Esophagus squamous epithelium (tissue), 5 donors: ENCODE results near the gene FPR2. TPM values are rescaled to one million over a fixed set of nuclear protein-coding genes. Genes with fewer than 3 reads are reported as not detected.

ENCODE experiments used
- DNase-seq: peaks from one replicate; lab custom pipeline; 2025; lab: John Stamatoyannopoulos, UW
- H3K27ac ChIP-seq, 4 donors: fragments of 200-600 bp; sonication (generic); one replicate each; pipeline ENCODE4 v1.5.1; 2016 to 2019; ENCODE audit warnings: mild to moderate bottlenecking in 1 of 4
- H3K27me3 ChIP-seq, 4 donors: fragments of 200-600 bp; sonication (generic); 1 replicate in 3 of 4; 2 replicates in 1 of 4; pipeline versions ENCODE4 v1.5.1 to v1.6.0; 2017 to 2021; ENCODE audit warnings: antibody characterized with exemption in 1 of 4
- H3K36me3 ChIP-seq, 3 donors: fragments of 200-600 bp; sonication (generic); one replicate each; pipeline ENCODE4 v1.5.1; 2016 to 2019
- H3K4me1 ChIP-seq, 3 donors: fragments of 200-600 bp; sonication (generic); one replicate each; pipeline ENCODE4 v1.5.1; 2017 to 2019
- H3K4me3 ChIP-seq, 4 donors: fragments of 200-600 bp; sonication (generic); 1 replicate in 3 of 4; 2 replicates in 1 of 4; pipeline ENCODE4 v1.5.1; 2016 to 2019; ENCODE audit warnings: mild to moderate bottlenecking in 2 of 4, moderate library complexity in 1 of 4
- H3K9me3 ChIP-seq, 3 donors: fragments of 200-600 bp; sonication (generic); one replicate each; pipeline ENCODE4 v1.5.1; 2016 to 2019
- POLR2A ChIP-seq, 4 donors: fragments of 450-650 bp; IDR thresholded peaks; one replicate each; pipeline ENCODE4 v1.6.1; 2017; ENCODE audit warnings: antibody characterized with exemption in 4 of 4, mild to moderate bottlenecking in 4 of 4, moderate library complexity in 3 of 4
- WGBS, 2 donors: methylation state at CpG; one replicate each; pipeline ENCODE4 v1.1.5; 2018; 5-methylcytosine and 5-hydroxymethylcytosine counted together
- intact Hi-C: fragments of 100-400 bp; cut with DNase I; formaldehyde crosslinking; loops from one replicate; pipeline ENCODE4 v1.15.0; 2022
- total RNA-seq, 4 donors: library from RNA; depleted of rRNA; stranded (reverse); fragments of >200 nt; gene quantifications; one replicate each; pipeline ENCODE4 v1.1.0, GENCODE V29; 2016
- TF ChIP-seq, protein P1 (sequence below), 6 experiments: fragments of 450-650 bp in 4 of 6; fragments of 200-600 bp in 2 of 6; sonication (generic) in 2 of 6; IDR thresholded peaks; one replicate each; pipeline ENCODE4 v1.5.1; 2016 to 2019; ENCODE audit warnings: antibody characterized with exemption in 6 of 6, mild to moderate bottlenecking in 4 of 6, moderate library complexity in 4 of 6
- donor health status: DM: yes; HTN: yes; CAD: no.

Gene FPR2
- total RNA-seq, 4 donors from 2014 or later, result 0.79 to 2.2 TPM; not detected in 2

DNA sequence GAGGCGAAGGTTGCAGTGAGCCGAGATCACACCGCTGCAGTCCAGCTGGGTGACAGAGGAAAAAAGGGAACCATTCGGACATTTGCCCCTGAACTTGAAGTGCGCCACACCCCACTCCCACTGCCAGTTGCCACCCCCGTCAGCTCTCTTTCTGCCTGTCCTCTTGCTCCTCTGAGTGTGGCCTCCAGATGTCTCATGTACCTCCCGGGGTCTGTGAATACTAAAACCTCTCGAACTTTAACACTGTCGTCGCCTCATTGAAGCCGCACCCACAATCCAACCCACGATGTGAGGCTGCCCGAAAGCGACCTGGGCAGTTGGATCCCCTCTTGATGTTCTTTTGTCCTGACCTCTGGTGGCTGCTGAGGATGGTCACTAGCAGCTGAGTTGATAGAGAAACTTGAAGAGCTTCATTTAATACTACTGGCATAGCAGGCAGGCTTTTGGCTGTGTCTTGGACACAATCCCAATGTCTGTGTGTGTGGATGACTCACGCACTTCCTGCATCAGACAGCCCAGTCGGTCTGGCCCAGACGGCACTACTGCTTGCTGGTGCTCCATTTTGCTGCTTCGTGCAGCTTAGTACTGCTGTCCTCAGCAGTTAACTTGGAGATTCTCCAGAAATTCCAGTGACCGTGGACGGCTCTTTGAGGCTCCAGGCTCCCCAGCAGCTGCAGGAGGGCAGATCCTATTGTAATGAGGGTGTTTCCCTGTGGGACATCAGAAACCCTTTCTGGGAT lies 38.2 kb downstream of the FPR2 start:
- peak in 1 of 4 donors; percentile 28 for TF ChIP-seq POLR2A (IDR thresholded peaks at IDR 0.05)
- TF ChIP-seq, protein P1, sequence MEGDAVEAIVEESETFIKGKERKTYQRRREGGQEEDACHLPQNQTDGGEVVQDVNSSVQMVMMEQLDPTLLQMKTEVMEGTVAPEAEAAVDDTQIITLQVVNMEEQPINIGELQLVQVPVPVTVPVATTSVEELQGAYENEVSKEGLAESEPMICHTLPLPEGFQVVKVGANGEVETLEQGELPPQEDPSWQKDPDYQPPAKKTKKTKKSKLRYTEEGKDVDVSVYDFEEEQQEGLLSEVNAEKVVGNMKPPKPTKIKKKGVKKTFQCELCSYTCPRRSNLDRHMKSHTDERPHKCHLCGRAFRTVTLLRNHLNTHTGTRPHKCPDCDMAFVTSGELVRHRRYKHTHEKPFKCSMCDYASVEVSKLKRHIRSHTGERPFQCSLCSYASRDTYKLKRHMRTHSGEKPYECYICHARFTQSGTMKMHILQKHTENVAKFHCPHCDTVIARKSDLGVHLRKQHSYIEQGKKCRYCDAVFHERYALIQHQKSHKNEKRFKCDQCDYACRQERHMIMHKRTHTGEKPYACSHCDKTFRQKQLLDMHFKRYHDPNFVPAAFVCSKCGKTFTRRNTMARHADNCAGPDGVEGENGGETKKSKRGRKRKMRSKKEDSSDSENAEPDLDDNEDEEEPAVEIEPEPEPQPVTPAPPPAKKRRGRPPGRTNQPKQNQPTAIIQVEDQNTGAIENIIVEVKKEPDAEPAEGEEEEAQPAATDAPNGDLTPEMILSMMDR (IDR thresholded peaks at IDR 0.05), result no peak
- no peak for DNase-seq
- WGBS, 2 donors, result 43 to 56% methylated on average over 10 to 17 of the region's 20 CpGs

GRCh38 chr19:51799774-51800472 lies 38.9 kb downstream of the FPR2 start:
- peak overlapping the region in 1 of 4 donors; percentile 1 for H3K4me3 ChIP-seq
- H3K4me1 ChIP-seq, result peaks cover 3 to 15% (median 4%) of the 10 kb centered on the region in 3 donors
- peak overlapping the region in 3 of 4 donors; percentile 55 to 80 (median 69) for H3K27ac ChIP-seq
- no peaks in the 10 kb centered on the region for H3K27me3 ChIP-seq
- no peaks in the 10 kb centered on the region for H3K36me3 ChIP-seq
- TF ChIP-seq, protein P1 (IDR thresholded peaks at IDR 0.05), result no peak
- no peak for TF ChIP-seq POLR2A (IDR thresholded peaks at IDR 0.05)
- intact Hi-C loops, result no loop called here
- 89 to 96% methylated on average over 9 of the region's 13 CpGs for WGBS, 2 donors
- DNase-seq, result no peak
- no peaks in the 10 kb centered on the region for H3K9me3 ChIP-seq

More for the DNA sequence above, 38.2 kb downstream of the FPR2 start:
- intact Hi-C loops, result no loop called here
- peak overlapping the region in 2 of 4 donors; percentile 1 to 4 for H3K4me3 ChIP-seq
- peak overlapping the region in 3 of 4 donors; percentile 55 to 80 (median 69) for H3K27ac ChIP-seq
- peaks cover 3 to 15% (median 4%) of the 10 kb centered on the region in 3 donors for H3K4me1 ChIP-seq
- no peaks in the 10 kb centered on the region for H3K9me3 ChIP-seq
- no peaks in the 10 kb centered on the region for H3K36me3 ChIP-seq
- no peaks in the 10 kb centered on the region for H3K27me3 ChIP-seq

DNA sequence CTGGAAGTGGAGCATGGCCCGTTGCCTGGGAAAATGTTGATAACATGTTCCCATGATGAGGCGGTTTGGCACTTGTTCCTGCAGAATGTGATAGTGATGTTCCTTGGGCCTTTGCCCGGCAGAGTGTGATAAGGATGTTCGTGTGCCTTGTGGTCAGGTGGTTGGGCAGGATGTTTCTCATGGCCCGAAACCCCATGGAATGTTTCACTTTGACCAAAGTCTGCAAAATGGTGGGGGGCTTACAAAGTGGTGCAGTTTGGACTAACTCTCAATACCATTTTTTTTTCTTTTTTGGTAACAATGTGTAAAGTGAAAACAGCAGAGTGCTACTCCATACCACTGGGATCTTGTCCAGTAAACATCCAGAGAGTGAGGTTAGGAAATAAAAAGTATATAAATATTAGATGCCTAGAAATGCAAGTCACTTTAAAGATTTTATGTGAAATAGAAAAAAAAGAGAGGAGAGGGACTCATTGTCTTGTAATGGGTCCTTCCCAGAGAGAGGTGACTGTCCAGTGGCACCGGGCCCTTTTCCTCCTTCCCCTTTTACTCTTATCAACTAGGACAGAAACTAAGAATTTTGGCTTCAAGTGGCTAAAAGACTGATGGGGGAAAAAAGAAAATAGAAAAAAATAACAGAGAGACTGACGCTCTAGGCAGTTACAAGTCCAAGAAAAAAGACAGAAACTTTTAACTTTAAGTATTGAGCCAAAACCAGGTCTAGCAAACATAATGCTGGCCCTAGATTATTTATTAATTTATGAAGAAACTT lies 39.7 kb downstream of the FPR2 start:
- no peak for DNase-seq

DNA sequence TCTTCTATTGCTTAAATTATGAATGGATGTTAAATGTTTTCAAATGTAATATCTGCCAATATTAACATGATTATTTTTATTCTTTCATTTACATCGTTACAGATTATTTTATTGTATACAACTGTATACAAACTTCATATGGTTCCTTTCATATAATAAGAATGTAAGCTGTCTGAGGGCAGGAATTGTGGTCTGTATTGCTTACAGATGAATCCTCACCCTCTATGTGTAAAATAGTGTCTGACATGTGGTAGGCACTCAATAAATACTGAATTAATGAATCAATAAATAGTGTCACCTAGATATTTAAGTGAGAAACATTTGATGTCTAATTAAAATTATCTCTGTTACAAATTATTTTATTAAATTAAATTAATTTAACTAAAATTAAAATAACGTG lies 41.8 kb downstream of the FPR2 start:
- Histone ChIP-seq H3K27me3 (no peaks in the 10 kb centered on the region), H3K36me3 (no peaks in the 10 kb centered on the region), H3K27ac (no peak overlapping the region), H3K4me3 (no peak overlapping the region), H3K4me1 (peaks cover 3 to 15% (median 4%) of the 10 kb centered on the region in 3 donors), H3K9me3 (no peaks in the 10 kb centered on the region)
- WGBS, 2 donors, result 54 to 59% methylated on average over 2 of the region's 2 CpGs
- TF ChIP-seq, protein P1 (IDR thresholded peaks at IDR 0.05), result no peak
- TF ChIP-seq POLR2A (IDR thresholded peaks at IDR 0.05), result no peak
- DNase-seq, result no peak
- intact Hi-C loops, result no loop called here

More for the DNA sequence above, 39.7 kb downstream of the FPR2 start:
- no peak overlapping the region for H3K4me3 ChIP-seq
- peak overlapping the region in 3 of 4 donors; percentile 55 to 80 (median 69) for H3K27ac ChIP-seq
- TF ChIP-seq, protein P1 (IDR thresholded peaks at IDR 0.05), result no peak
- no peak for TF ChIP-seq POLR2A (IDR thresholded peaks at IDR 0.05)
- H3K36me3 ChIP-seq, result no peaks in the 10 kb centered on the region
- H3K4me1 ChIP-seq, result peaks cover 3 to 15% (median 4%) of the 10 kb centered on the region in 3 donors
- WGBS, 2 donors, result 73 to 86% methylated on average over 7 of the region's 7 CpGs
- intact Hi-C loops, result no loop called here
- H3K27me3 ChIP-seq, result no peaks in the 10 kb centered on the region
- no peaks in the 10 kb centered on the region for H3K9me3 ChIP-seq
